SU-DHL-6 (cell line): Measurements from ENCODE around the gene ADK.

Source experiments
- H2AFZ ChIP-seq: fragments of 200-600 bp; sonication (generic); 2 replicates; pipeline ENCODE4 v1.6.1; 2014; ENCODE audit warnings: low read depth, mild to moderate bottlenecking, moderate library complexity, mixed read lengths, antibody characterized with exemption, low read length; ENCODE audit not compliant: severe bottlenecking
- H3F3A ChIP-seq: fragments of 200-600 bp; shearing (Covaris generic); 2 replicates; pipeline ENCODE4 v1.6.0; 2016; ENCODE audit warnings: antibody characterized with exemption, mild to moderate bottlenecking; ENCODE audit not compliant: insufficient read depth
- H3K27ac ChIP-seq: fragments of 200-600 bp; sonication (generic); 2 replicates; pipeline ENCODE4 v1.5.1; 2016; ENCODE audit warnings: low read depth, mild to moderate bottlenecking, low read length, moderate library complexity, mixed read lengths
- H3K27me3 ChIP-seq: fragments of 200-600 bp; sonication (generic), shearing (Covaris generic); 2 replicates; pipeline ENCODE4 v1.6.0; 2014; ENCODE audit warnings: mild to moderate bottlenecking, low read length
- H3K36me3 ChIP-seq: fragments of 200-600 bp; sonication (generic); 2 replicates; pipeline ENCODE4 v1.6.1; 2014; ENCODE audit warnings: mild to moderate bottlenecking, low read length, mixed read lengths
- H3K4me2 ChIP-seq: fragments of 300-600, 200-600 bp; shearing (Covaris generic), sonication (generic); 2 replicates; pipeline ENCODE4 v1.6.0; 2014; ENCODE audit warnings: low read length, low read depth, mild to moderate bottlenecking; ENCODE audit not compliant: poor library complexity, severe bottlenecking
- H3K4me3 ChIP-seq: fragments of 200-600 bp; sonication (generic); 2 replicates; pipeline ENCODE4 v1.5.1; 2014; ENCODE audit warnings: antibody characterized with exemption, low read length, mild to moderate bottlenecking, mixed read lengths; ENCODE audit not compliant: insufficient read depth, poor library complexity, severe bottlenecking
- H3K79me2 ChIP-seq: fragments of 200-600 bp; sonication (generic); 2 replicates; pipeline ENCODE4 v1.6.1; 2014; ENCODE audit warnings: mild to moderate bottlenecking, low read length, moderate library complexity; ENCODE audit not compliant: insufficient read depth
- H3K9ac ChIP-seq: fragments of 200-600 bp; sonication (generic); 2 replicates; pipeline ENCODE4 v1.7.0; 2014; ENCODE audit warnings: mild to moderate bottlenecking, low read length
- H3K9me2 ChIP-seq: fragments of 200-600 bp; sonication (generic); replicated peaks from 2 replicates; pipeline ENCODE4 v1.6.1; 2014; ENCODE audit warnings: low read length; ENCODE audit not compliant: insufficient read depth
- H3K9me3 ChIP-seq: fragments of 200-600 bp; sonication (generic); 2 replicates; pipeline ENCODE4 v1.6.1; 2014; ENCODE audit warnings: low read length, mixed read lengths; ENCODE audit not compliant: insufficient read depth
- H4K20me1 ChIP-seq: fragments of 200-600 bp; sonication (generic); 2 replicates; pipeline ENCODE4 v1.6.1; 2014; ENCODE audit warnings: low read depth, mild to moderate bottlenecking, antibody characterized with exemption, low read length, moderate library complexity, mixed read lengths
- EZH2phosphoT487 ChIP-seq: fragments of 200-600 bp; sonication (generic), shearing (Covaris generic); conservative IDR thresholded peaks from 2 replicates; pipeline ENCODE4 v1.6.1; 2018; ENCODE audit warnings: mild to moderate bottlenecking, antibody characterized with exemption, low read length, moderate library complexity, mixed read lengths
- TF ChIP-seq, protein P1 (sequence below): fragments of 200-600 bp; sonication (generic); IDR thresholded peaks from one replicate; pipeline ENCODE4 v1.5.1; 2017; ENCODE audit warnings: antibody characterized with exemption, mild to moderate bottlenecking, low read length, moderate library complexity; ENCODE audit not compliant: insufficient read depth, poor library complexity, severe bottlenecking

The ADK gene

DNA sequence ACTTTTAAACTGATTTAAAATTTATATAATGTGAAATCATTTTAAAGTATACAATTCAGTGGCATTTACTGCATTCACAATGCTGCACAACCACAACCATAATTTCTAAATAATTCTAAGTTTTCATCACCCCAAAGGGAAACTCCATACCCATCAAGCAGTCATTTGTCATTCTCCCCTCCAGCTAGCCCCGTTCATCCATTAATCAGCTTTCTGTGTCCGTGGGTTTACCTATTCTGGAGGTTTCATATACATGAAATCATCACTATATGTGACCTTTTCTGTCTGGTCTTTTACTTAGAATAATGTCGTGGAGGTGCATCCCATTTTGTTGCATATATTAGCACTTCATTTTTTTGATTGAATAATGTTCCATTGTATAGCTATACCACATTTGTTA, 214.1 kb downstream of the ADK start:
- no peak overlapping the region for H3K4me2 ChIP-seq
- H3K27me3 ChIP-seq = no peaks in the 10 kb centered on the region
- H4K20me1 ChIP-seq = no peaks in the 10 kb centered on the region
- H3K27ac ChIP-seq = no peak overlapping the region
- H3K4me3 ChIP-seq = no peak overlapping the region
- no peak overlapping the region for H3K9ac ChIP-seq
- no peaks in the 10 kb centered on the region for H3K9me3 ChIP-seq
- no peaks in the 10 kb centered on the region for H3K79me2 ChIP-seq
- TF ChIP-seq, protein P1, sequence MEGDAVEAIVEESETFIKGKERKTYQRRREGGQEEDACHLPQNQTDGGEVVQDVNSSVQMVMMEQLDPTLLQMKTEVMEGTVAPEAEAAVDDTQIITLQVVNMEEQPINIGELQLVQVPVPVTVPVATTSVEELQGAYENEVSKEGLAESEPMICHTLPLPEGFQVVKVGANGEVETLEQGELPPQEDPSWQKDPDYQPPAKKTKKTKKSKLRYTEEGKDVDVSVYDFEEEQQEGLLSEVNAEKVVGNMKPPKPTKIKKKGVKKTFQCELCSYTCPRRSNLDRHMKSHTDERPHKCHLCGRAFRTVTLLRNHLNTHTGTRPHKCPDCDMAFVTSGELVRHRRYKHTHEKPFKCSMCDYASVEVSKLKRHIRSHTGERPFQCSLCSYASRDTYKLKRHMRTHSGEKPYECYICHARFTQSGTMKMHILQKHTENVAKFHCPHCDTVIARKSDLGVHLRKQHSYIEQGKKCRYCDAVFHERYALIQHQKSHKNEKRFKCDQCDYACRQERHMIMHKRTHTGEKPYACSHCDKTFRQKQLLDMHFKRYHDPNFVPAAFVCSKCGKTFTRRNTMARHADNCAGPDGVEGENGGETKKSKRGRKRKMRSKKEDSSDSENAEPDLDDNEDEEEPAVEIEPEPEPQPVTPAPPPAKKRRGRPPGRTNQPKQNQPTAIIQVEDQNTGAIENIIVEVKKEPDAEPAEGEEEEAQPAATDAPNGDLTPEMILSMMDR = no peak
- no peak for TF ChIP-seq EZH2phosphoT487
- peaks cover 3% of the 10 kb centered on the region; the same call in 1 of the 2 replicates for H3K36me3 ChIP-seq
- no peak overlapping the region for H2AFZ ChIP-seq
- H3K9me2 ChIP-seq = no peaks in the 10 kb centered on the region
- no peaks in the 10 kb centered on the region for H3F3A ChIP-seq

- Histone ChIP-seq H2AFZ (no peak overlapping the region), H3K36me3 (no peaks in the 10 kb centered on the region), H3K9me3 (no peaks in the 10 kb centered on the region), H3K9ac (no peak overlapping the region), H3K9me2 (no peaks in the 10 kb centered on the region), H3K4me3 (no peak overlapping the region), H3K27ac (no peak overlapping the region), H3K4me2 (no peak overlapping the region), H3K79me2 (no peaks in the 10 kb centered on the region), H3F3A (no peaks in the 10 kb centered on the region), H4K20me1 (no peaks in the 10 kb centered on the region), H3K27me3 (no peaks in the 10 kb centered on the region)
- TF ChIP-seq, protein P1 = no peak
- TF ChIP-seq EZH2phosphoT487 = no peak
Measured at GRCh38 chr10:74371696-74372095, 220.7 kb downstream of the ADK start.

- H2AFZ ChIP-seq = no peak overlapping the region
- no peak overlapping the region for H3K9ac ChIP-seq
- H4K20me1 ChIP-seq = no peaks in the 10 kb centered on the region
- H3K79me2 ChIP-seq = no peaks in the 10 kb centered on the region
- H3K27ac ChIP-seq = no peak overlapping the region
- no peaks in the 10 kb centered on the region for H3K27me3 ChIP-seq
- H3K9me3 ChIP-seq = no peaks in the 10 kb centered on the region
- no peak overlapping the region for H3K4me2 ChIP-seq
- H3F3A ChIP-seq = no peaks in the 10 kb centered on the region
- H3K9me2 ChIP-seq = no peaks in the 10 kb centered on the region
- H3K36me3 ChIP-seq = no peaks in the 10 kb centered on the region
- H3K4me3 ChIP-seq = no peak overlapping the region
- TF ChIP-seq EZH2phosphoT487 = no peak
- TF ChIP-seq, protein P1 = no peak
Measured at GRCh38 chr10:74373059-74373458, 222.0 kb downstream of the ADK start.

- no peaks in the 10 kb centered on the region for H4K20me1 ChIP-seq
- TF ChIP-seq, protein P1 = no peak
- no peak for TF ChIP-seq EZH2phosphoT487
- no peak overlapping the region for H3K9ac ChIP-seq
- no peaks in the 10 kb centered on the region for H3K79me2 ChIP-seq
- H3K4me2 ChIP-seq = no peak overlapping the region
- H2AFZ ChIP-seq = no peak overlapping the region
- H3K36me3 ChIP-seq = no peaks in the 10 kb centered on the region
- H3F3A ChIP-seq = no peaks in the 10 kb centered on the region
- H3K9me3 ChIP-seq = no peaks in the 10 kb centered on the region
- no peak overlapping the region for H3K27ac ChIP-seq
- H3K27me3 ChIP-seq = no peaks in the 10 kb centered on the region
- H3K9me2 ChIP-seq = no peaks in the 10 kb centered on the region
- H3K4me3 ChIP-seq = no peak overlapping the region
Measured at GRCh38 chr10:74377476-74377875, 226.5 kb downstream of the ADK start.
